ENCODE results near the gene LCN12.

GRCh38 chr9:136939431-136939995 lies 12.6 kb upstream of the LCN12 start:
- TF ChIP-seq CTCF (IDR thresholded peaks at IDR 0.05) (no peak), POLR2A (IDR thresholded peaks at IDR 0.05) (no peak)
